GM18507 (cell line): ENCODE measurements around the gene MAGEA2B.
"Not testable (repeated sequence)": the region's sequence is repeated elsewhere in the genome, so short reads cannot be mapped to it uniquely, and the experiment has no call there.

Experiments used
- DNase-seq: peaks from one replicate; pipeline ENCODE4 v3.0.0; 2011; ENCODE audit warnings: low read depth; ENCODE audit not compliant: insufficient read length; ENCODE audit errors: extremely low spot score
- FAIRE-seq: peaks from 2 replicates; lab custom pipeline; 2011; peaks lifted over from hg19 to GRCh38; lab: Jason Lieb, UNC

Gene MAGEA2B

GRCh38 chrX:152713815-152714787 is at the start of gene MAGEA2B:
MAGEA2B (plus strand) TSS chrX:152714628; CDS start chrX:152717107, 2,479 bp downstream.
- not testable (repeated sequence) for FAIRE-seq, DNase-seq

GRCh38 chrX:152674135-152674534 is 40.3 kb upstream of the MAGEA2B start:
- DNase-seq (no peak), FAIRE-seq (no peak)

GRCh38 chrX:152674652-152675051 is 39.8 kb upstream of the MAGEA2B start:
- FAIRE-seq, DNase-seq: not testable (repeated sequence)

- peak; percentile 90 for FAIRE-seq
- not testable (repeated sequence) for DNase-seq
These were observed 33.4 kb upstream of the MAGEA2B start for GRCh38 chrX:152681012-152681411.

GRCh38 chrX:152697952-152698931 is 16.2 kb upstream of the MAGEA2B start, which contains the start of gene MAGEA3:
MAGEA3 (plus strand) TSS chrX:152698794; CDS start chrX:152700833, 2,039 bp downstream.
- DNase-seq, FAIRE-seq: not testable (repeated sequence)

- not testable (repeated sequence) for DNase-seq, FAIRE-seq
These were observed 14.0 kb upstream of the MAGEA2B start for GRCh38 chrX:152700390-152700789.

- FAIRE-seq, DNase-seq: not testable (repeated sequence)
These were observed 7.9 kb upstream of the MAGEA2B start for GRCh38 chrX:152706500-152706899.

GRCh38 chrX:152709173-152709572 is 5.3 kb upstream of the MAGEA2B start, which contains the start of gene CSAG2:
CSAG2 (minus strand) TSS chrX:152709273; CDS start chrX:152709112, 161 bp downstream.
- FAIRE-seq, DNase-seq: not testable (repeated sequence)

- FAIRE-seq = peak; percentile 90
- DNase-seq = not testable (repeated sequence)
These were observed 1.2 kb upstream of the MAGEA2B start for GRCh38 chrX:152713195-152713594.

GRCh38 chrX:152725409-152725808 is 11.0 kb downstream of the MAGEA2B start:
- FAIRE-seq (no peak), DNase-seq (no peak)

GRCh38 chrX:152733261-152733975 is 19.0 kb downstream of the MAGEA2B start, which contains the start of the genes CSAG1 and MAGEA12:
CSAG1 (minus strand) TSS chrX:152733721; CDS start chrX:152732460, 1,261 bp downstream.
MAGEA12 (plus strand) TSS chrX:152733757; CDS start chrX:152736162, 2,405 bp downstream.
- FAIRE-seq = no peak
- DNase-seq = no peak

- not testable (repeated sequence) for FAIRE-seq, DNase-seq
These were observed 19.9 kb downstream of the MAGEA2B start for GRCh38 chrX:152734143-152734858.

- FAIRE-seq (no peak), DNase-seq (no peak)
These were observed 20.7 kb downstream of the MAGEA2B start for GRCh38 chrX:152735101-152735500.

- FAIRE-seq (no peak), DNase-seq (no peak)
These were observed 21.6 kb downstream of the MAGEA2B start for GRCh38 chrX:152735860-152736511.

GRCh38 chrX:152736528-152736927 is 22.1 kb downstream of the MAGEA2B start:
- not testable (repeated sequence) for DNase-seq, FAIRE-seq

- DNase-seq (no peak), FAIRE-seq (no peak)
These were observed 24.1 kb downstream of the MAGEA2B start for GRCh38 chrX:152738560-152738959.
